Astrocyte (in vitro differentiated cells and primary cell): ENCODE results near the gene MOV10.
"Not testable (repeated sequence)": the region's sequence is repeated elsewhere in the genome, so short reads cannot be mapped to it uniquely, and the experiment has no call there.

ENCODE experiments used
- CTCF ChIP-seq: IDR thresholded peaks from 2 replicates; pipeline ENCODE4 v1.5.1; 2011; ENCODE audit warnings: low read depth, mild to moderate bottlenecking, inconsistent platforms, low read length, moderate library complexity; ENCODE audit not compliant: insufficient read depth
- EZH2 ChIP-seq: IDR thresholded peaks from 2 replicates; pipeline ENCODE4 v1.6.1; 2012; ENCODE audit warnings: mild to moderate bottlenecking, low read length, inconsistent platforms; ENCODE audit not compliant: insufficient read depth

- TF ChIP-seq CTCF, EZH2: not testable (repeated sequence)
These were observed 49.8 kb downstream of the MOV10 start for GRCh38 chr1:112724240-112724639.
